K562 treated with DMSO at 1 percent for 4 hours (cell line): ENCODE data around the gene CCDC83. TPM values are rescaled to one million over a fixed set of nuclear protein-coding genes. Genes with fewer than 3 reads are reported as not detected.

Experiments used
- total RNA-seq: library from RNA; unstranded; fragments of 300-600 nt; gene quantifications from 2 replicates; pipeline ENCODE4 v1.2.3, GENCODE V29; 2022; ENCODE audit not compliant: insufficient read depth

CCDC83 gene
- total RNA-seq, result not detected in 2 replicates

GRCh38 chr11:85855341-85855656 is at the start of gene CCDC83:
TSS of gene CCDC83 (plus strand) at chr11:85855383. CDS start at chr11:85865124, 9,741 bp downstream.

GRCh38 chr11:85810871-85811611 is 44.1 kb upstream of the CCDC83 start, which contains the start of gene SYTL2:
TSS of gene SYTL2 (minus strand) at chr11:85811141. CDS start at chr11:85757725, 53,416 bp downstream.

Other genes with a start within 250 kb of the CCDC83 start
- gene DLG2, start 228.0 kb upstream of the CCDC83 start, total RNA-seq, result not detected in 2 replicates
- gene TMEM126B, start 226.8 kb upstream of the CCDC83 start, total RNA-seq, result 67.0 and 80.0 TPM in 2 replicates
- 32.5 and 36.7 TPM in 2 replicates for gene TMEM126A, start 207.4 kb upstream of the CCDC83 start, total RNA-seq
- 24.4 and 38.4 TPM in 2 replicates for gene CREBZF, start 190.3 kb upstream of the CCDC83 start, total RNA-seq
- gene CCDC89, start 169.2 kb upstream of the CCDC83 start, total RNA-seq, result not detected in 2 replicates
- not detected in 2 replicates for gene SYTL2, start 44.2 kb upstream of the CCDC83 start, total RNA-seq
- gene PICALM, start 213.7 kb downstream of the CCDC83 start, total RNA-seq, result 125 and 134 TPM in 2 replicates